HCT116 (cell line): Measurements from ENCODE around the gene DTX1.

Experiments
- EZH2phosphoT487 ChIP-seq: fragments of 200-600 bp; IDR thresholded peaks from 2 replicates; pipeline ENCODE4 v1.6.1; 2018; ENCODE audit warnings: antibody characterized with exemption, borderline replicate concordance
- POLR2A ChIP-seq: IDR thresholded peaks from 2 replicates; pipeline ENCODE4 v1.7.0; 2011; ENCODE audit warnings: borderline replicate concordance; ENCODE audit not compliant: insufficient read depth, insufficient read length; ENCODE audit errors: extremely low read depth
- REST ChIP-seq: IDR thresholded peaks from 2 replicates; pipeline ENCODE4 v1.6.1; 2012; ENCODE audit warnings: low read depth
- SRF ChIP-seq: IDR thresholded peaks from 2 replicates; pipeline ENCODE4 v1.6.1; 2012; ENCODE audit warnings: low read depth
- YY1 ChIP-seq: IDR thresholded peaks from 2 replicates; pipeline ENCODE4 v1.6.1; 2011; ENCODE audit warnings: low read length, low read depth, moderate library complexity, mild to moderate bottlenecking; ENCODE audit not compliant: insufficient replicate concordance; ENCODE audit errors: extremely low read depth

- TF ChIP-seq POLR2A (no peak), REST (no peak), EZH2phosphoT487 (no peak), YY1 (no peak), SRF (no peak)
These were observed 49.4 kb upstream of the DTX1 start for GRCh38 chr12:113007166-113007565.
